CD4-positive, alpha-beta T cell treated with Interleukin-21 for 1 hour (primary cell): ENCODE results near the gene RCN2.
"Not testable (repeated sequence)": the region's sequence is repeated elsewhere in the genome, so short reads cannot be mapped to it uniquely, and the experiment has no call there.

ENCODE experiments used
- DNase-seq: peaks from one replicate; pipeline ENCODE4 v3.0.0-alpha.2; 2020

The RCN2 gene

DNA sequence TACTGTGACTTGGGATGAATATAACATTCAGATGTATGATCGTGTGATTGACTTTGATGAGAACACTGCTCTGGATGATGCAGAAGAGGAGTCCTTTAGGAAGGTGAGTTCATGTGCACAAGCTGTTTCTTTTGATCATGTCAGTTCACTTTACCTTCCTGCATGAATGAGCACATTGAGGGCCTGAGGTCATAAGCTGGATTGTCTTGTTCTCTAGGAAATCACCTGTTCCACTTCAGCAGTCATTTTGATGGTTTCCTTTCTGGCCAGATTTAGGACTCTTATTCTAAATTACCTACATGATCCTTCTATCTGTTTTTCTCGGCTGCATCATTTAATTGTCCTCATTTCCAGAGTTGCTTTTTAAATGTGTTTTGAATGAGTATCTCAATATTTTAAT lies 4.1 kb downstream of the RCN2 start:
- DNase-seq: no peak

DNA sequence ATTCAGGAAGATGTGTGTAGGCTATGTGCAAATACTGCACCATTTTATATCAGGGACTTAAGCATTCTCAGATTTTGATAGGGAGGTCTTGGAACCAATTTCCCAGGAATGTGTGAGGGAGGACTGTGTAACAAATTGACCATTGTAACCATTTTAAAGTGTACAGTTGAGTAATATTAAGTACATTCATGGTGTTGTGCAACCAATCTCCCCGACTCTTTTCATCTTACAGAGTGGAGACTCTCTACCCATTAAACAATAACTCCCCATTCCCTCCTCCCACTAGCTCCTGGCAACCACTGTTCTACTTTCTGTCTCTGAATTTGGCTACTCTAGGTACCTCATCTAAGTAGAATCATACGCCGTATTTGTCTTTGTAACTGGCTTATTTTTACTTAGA lies 5.1 kb downstream of the RCN2 start:
- no peak for DNase-seq

DNA sequence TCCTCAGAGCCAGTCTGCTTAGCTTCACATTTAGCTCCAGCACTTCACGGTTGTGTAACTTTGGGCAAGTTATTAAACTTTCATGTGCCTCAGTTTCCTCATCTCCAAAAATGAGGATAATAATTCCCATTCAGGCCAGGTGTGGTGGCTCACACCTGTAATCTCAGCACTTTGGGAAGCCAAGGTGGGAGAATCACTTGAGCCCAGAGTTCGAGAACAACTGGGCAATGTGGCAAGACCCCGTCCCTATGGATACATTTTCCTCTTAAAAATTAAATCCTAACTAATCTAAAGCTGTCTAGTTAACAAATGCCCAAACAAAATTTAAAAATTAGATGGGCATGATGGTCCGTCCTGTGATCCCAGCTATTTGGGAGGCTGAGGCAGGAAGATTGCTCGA lies 7.2 kb downstream of the RCN2 start:
- DNase-seq: no peak

DNA sequence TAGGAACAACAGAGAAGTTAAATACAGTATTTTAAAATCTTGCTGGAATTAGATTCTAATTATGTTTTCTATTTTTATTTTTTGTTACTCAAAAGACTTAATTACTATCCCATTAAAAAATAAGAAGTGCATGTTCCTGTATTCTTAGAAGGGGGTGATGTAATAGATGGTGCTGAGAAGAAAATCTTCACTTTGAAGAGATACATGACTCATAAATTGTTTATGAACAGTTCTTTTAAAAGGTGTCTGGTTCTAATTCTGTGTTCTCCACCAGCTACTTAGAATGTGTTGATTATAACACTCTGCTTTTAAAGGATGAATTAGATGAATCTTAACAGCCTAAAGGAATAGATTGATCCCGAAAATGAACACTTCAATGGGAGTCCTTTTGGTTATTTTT lies 8.2 kb downstream of the RCN2 start:
- no peak for DNase-seq

DNA sequence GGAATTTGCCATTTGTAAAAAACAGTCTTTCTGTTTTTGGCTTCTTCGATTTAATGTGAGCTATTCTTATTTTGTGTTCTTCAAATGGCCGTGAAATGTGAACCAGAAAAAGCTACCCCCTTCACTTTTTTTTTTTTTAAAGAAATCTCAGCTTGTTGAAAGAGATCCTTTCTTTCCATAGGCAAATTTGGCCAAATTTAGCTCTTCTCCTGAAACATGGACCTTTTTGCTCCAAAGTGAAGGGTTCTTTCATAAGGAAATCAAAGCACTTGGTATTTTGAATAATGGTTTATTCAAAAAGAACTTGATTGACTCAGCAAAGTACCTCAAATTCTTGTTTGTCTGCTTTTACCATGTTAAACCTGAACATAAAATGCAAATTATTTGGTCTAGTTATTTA lies 10.1 kb downstream of the RCN2 start:
- no peak for DNase-seq

DNA sequence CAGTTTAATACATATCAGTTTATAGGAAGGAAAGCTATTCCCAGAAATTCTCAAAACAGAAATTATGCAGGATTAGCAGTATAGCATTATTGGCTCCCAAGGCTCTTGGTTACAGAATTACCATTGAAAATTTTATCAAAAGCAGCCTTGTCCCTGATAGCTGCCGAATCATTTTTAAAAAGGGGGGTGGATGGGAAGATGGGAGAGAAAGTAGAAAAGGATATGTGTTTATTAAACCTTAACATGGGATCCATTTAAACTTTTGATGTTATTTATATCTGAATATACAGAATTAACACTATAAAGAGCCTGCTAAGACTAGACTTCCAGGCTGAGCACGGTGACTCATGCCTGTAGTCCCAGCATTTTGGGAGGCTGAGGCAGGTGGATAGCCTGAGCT lies 10.8 kb downstream of the RCN2 start:
- DNase-seq: no peak

DNA sequence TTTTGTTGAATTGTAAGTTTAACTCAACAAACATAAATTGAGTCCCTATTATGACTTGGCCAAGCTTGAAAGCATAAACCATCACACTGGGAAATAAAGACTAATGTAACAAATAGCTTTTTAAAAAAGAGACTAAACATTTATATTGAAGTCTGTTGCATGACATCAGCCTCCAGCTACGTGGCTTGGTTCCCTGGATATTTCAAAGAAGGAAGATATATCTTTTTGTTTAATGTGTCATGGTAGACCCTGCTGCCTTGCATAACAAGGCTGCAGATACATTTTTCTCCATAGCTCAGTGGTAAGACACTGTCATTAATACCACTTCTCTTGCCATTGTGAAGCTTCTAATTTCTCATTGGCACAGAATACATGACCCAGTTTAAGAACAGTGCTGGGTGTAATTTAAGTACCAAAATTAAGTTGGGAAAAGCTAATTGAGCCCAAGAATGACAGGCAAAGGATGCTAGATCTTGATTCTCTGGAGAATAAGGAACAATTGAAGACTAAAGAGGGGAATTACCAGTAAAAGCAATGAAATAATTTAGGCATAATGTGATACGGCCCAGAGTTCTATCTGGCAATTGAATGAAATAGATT lies 14.0 kb downstream of the RCN2 start:
- no peak for DNase-seq

DNA sequence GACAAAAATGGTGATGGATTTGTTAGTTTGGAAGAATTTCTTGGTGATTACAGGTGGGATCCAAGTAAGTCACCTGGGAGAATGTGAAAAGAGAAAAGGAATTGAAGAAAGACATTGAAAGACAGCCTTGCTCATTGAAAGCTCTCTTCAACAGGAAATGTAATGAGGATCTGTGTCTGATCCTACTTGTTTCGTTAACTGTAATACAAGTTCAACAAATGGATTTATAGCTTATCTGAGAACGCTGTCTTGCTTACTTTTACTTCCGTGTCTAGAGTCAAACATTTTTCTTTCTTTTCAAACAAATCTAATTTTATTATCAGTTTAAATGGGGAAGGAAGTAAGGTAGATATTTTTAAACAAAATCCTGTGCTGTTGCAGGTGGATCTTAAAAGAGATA lies 15.9 kb downstream of the RCN2 start:
- no peak for DNase-seq

DNA sequence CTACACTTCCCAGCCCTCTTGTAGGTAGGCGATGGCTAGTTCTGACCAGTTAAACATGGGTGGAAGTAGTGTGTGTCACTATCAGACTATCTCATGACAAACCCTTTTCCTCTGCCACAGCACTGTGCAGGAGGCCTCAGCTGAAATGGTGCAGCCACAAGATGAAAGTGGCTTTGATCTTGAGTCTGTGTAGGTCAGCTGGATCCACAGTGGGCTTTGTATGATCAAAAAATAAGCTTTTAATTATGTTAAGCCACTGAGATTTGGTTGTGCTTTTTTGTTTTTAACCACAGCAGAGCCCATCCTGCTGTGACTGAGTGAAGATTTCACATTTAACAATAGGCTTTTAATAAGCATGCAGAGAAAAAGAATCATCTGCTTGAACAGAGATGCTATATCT lies 19.7 kb downstream of the RCN2 start:
- DNase-seq: no peak

DNA sequence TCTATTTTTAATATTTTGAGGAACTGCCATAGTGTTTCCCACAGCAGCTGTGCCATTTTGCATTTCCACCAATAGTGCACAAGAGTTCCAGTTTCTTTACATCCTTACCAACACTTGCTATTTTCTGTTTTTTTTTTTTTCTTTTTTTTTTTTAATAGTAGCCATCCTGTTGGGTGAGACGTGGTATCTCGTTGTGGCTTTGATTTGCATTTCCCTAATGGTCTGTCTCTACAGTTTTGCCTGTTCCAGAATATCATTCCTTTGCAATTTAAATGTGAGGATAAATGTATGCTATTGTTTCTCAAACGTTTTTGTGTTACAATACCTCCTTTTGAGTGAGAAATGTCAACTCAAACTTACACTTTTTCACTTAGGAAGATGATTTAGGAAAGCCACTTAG lies 22.4 kb downstream of the RCN2 start:
- no peak for DNase-seq

DNA sequence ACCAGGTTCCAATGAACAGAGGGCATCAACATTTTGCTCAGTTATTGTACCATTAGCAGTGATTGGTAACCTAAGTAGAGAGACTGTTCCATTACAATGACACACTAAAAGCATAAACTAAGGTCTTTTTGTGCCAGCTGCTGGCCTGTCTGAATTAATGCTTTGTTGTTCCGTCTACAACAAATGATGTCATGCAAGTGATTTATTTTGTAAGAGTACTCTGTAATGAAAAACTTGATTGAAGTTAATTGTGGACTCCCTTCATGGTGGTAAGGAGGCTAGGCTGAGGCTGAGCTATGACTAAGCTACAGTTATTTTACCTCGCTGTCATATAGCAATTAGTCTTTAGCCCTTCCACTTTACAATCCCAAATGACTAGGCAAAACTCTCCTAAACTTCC lies 23.2 kb downstream of the RCN2 start:
- DNase-seq: no peak

DNA sequence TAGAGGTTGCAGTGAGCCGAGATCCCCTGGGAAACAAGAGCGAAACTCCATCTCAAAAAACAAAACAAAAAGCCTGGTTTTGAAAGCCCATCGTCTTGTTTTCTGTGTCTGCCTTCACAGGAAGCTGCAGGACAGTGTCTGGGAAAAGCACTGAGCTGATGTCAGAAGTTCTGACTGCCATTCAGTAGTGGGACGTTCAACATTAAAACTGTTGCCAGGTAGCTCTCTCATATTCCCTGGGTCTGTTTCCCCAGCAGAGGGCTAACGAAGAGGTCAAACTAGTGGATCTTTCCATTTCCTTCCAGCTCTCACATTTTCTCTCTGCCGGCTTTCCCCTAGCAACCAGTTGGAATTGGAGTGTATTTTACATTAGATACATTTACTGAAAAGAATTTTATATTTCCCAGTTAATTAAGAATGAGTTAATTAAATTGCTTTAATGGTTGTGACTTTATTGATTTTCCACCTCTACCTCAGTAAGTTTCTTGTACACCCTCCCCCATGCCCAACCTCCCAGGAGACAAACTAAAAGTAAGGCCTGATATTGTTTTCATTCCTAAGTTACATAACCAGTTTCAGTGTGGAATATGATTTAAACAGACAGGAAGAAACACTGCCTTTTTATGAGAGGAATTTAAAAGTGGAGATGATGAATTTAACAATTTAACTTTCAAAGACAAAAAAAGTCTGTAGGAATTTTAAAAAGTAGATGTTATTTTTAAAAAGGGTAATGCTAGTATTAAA lies 29.9 kb downstream of the RCN2 start:
- no peak for DNase-seq

DNA sequence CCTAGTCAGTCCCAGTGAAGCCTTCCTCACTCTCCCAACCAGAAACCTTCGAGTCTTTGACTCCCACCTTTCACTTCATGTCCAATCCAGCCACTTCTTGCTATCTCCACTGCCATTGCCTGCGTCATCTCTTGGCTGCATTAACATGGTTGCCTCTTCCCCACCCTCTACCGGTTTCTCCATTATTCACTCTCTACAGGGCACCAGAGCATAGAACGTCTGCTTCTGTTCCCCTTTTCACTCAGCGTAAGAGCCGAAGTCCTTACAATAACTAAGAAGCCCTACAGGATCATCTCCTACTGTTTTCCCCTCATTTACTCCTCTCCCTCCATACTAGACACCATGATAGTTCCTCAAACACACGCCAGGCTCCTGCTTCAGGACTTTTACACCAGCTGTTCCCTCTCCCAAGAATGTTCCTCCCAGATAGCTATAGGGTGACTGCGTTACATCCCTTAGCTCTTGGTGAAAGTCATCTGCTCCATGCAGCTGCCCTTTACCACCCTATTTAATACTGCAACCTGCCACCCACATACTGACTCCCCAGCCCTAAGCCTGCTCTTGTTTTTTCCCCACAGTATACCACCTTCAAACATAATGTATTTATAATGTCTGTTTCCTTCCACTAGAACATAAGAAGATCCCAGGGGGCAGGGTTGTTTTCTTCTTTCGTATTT lies 30.9 kb downstream of the RCN2 start:
- no peak for DNase-seq

DNA sequence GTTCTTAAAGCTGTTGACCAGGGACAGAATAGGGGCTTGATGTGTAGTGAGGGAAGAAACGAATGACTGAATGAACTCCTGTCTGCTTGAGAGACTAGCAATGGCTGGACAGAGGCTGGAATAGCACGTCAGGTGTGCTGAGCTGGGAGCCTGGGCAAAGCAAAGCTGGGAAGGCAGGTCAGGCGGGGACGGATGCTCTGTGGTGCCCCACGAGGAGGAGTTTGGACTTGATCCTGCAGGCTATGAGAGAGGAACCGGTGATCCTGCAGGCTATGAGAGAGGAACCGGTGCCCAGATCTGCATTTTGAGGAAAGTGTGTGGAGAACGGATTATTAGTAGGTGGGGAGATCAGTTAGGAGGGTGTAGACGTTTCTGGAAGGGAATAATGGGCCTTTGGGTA lies 32.0 kb downstream of the RCN2 start:
- DNase-seq: no peak

DNA sequence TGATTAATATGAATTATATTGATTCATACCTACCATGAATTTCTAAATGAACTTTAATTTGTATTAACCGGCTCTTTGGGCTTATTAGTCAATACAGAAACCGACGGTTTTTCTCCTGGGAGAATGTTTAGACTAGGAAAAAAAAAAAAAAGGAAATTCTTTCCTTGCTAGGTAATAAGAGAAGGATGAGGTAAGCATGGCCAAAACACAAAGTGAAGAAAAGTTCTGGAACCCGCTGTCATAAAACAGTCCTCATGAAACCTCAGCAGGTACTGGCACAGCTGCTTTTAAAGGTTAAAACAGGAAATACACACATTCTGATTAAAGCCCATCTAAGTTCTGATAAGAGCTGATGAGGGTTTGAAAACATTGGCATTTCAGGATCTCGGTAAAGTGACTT lies 32.6 kb downstream of the RCN2 start:
- DNase-seq: no peak

DNA sequence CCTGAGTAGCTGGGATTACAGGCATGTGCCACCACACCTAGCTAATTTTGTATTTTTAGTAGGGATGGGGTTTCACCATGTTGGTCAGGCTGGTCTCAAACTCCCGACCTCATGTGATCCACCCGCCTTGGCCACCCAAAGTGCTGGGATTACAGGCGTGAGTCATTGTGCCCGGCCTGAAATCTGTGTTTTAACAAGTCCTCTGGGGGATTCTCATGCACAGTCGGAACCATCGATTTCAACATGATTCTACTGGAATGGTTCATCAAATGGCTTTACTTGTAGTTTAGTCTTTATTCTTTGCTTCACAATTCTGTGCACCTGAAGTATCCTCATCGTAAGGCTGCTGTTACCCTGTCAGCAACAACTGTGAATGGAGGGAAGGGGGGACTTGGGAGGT lies 34.5 kb downstream of the RCN2 start:
- not testable (repeated sequence) for DNase-seq

DNA sequence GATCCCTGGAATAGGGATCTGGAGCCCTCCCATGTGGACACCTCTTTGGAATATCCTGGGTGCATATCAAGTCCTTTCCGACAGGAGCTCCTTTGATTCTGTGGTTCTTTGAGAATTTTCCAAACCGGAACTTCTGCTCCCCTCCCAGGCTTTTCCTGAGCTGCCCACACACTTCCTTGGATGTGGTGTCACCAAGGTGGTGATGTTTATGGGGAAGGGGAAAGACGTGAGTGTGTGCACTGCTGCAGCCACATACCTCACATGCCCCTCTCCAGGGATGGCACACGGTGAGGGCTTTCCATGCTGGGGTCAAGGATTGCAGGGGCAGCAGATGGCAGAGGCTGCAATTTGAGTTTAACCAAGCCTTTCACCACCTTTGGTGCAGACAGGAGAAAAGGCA lies 35.5 kb downstream of the RCN2 start:
- DNase-seq: no peak

DNA sequence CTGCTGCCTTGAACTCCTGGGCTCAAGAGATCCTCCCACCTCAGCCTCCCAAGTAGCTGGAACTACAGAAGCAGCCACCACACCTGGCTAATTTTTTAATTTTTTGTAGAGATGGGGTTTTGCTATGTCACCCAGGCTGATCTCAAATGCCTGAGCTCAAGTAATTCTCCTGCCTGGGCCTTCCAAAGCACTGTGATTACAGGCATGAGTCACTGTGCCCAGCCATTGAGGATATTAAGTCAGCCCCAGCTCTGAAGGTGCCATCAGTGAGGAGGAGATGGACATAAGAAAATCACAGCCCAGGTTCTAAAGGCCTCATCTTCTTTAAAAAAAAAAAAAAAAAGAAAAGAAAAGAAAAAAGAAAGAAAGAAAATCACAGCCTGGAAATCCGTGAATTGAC lies 36.8 kb downstream of the RCN2 start:
- DNase-seq: no peak

DNA sequence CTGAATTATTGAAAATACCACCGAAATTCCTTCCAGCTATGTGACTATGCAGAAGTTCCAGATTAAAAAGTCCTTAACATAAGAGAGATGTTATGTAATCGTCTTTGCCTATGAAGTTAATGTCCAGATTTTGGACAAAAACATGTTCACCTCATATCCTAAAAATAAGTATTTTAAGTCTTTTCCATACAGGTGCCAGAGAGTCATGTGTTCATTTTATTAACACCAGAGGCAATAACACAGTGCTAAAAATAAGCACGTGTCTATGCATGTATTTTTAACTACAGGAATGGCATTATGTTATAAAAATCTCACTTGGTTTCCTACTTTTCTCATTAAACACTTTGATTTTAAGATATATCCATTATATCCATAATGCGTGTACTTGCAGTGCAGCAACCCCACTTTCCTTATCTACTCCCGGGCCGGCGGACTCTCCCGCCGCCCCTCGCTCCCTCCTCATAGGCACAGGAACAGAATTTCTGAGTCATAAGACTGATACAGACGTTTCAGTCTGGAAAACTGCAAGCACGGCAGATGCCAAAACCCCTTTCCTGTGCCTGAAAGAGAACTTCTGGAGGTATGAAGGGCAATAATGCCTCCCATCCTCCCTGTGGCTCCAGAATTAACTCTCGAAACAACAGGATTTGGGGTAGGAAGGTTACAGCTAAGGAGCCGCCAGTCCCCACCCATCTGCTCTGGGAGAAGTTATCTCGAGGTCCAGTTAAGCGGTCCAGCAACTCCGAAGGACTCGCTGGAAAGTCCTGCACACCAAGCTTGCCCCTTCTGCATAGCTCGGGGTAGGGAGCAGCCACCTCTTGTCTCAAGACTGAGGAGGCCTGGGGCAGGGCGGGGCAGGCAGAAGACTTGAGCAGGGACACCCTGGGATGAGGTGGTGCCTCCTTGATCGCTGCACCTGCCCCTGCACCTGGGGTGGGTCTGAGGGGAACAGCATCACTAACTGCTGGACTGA lies 41.1 kb downstream of the RCN2 start:
- DNase-seq: no peak

DNA sequence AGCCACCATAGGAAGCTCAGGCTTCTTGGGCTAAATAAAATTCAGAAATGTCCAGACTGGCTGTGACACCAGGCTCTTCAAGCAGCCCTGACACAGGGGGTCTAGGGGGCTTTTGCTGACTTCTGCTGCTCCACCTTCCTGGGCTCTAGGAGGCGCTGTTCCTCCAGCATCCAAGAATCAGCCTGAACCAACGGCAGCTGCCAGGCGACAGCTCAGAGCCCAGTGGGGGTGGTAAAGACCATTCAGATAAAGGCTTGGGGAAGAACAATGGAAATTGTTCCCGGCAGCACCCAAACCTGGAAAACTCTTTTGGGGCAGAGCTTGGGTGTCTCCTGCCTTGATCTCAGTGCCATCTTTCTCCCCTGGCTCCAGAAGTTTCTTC lies 41.8 kb downstream of the RCN2 start:
- DNase-seq: peak; percentile 73

DNA sequence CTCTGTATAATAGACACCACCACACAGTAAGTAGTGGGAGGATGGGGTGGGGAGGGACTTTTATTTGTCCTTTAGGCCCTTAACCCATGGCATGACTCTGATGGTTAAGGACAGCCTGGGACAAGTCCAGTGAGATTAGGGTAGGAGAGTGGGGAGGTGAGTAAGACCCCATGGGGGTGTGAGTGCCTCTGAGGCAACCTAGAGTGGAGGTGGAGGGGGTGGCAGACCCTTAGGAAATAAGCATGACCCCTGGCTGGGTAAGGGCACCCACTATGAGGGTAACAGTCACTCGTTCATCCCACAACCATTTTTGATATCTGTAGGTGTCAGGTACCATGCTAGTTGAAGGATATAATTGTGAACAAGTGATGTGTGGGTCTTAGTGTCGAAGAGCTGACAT lies 42.4 kb downstream of the RCN2 start:
- no peak for DNase-seq

DNA sequence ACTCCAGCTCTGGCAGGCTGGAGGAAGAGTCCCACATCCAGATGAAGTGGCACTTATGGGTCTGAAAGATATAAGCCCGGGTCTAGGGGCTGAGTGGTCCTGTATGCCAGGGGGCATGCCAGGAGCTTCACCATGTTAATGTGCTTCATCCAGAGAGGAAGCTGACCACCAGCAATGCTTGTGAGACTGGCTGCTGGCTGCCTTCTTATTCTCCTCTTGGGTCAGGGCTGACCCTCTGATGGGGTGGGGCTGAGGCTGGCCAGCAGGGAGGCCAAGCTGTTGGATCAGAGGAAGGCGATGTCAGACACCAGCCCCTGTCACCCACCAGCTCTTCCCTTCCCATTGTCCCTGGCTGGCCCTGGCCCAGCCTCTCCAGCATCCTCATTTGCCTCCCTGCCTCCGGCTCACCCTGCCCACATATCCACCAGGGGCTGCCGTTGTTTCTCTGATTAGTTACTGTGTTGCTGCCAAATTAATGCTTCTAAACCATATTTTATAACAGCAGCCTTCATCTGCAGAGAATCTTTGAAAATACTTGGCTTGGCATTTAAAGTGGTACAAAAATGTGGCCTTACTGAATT lies 43.0 kb downstream of the RCN2 start:
- DNase-seq: no peak

DNA sequence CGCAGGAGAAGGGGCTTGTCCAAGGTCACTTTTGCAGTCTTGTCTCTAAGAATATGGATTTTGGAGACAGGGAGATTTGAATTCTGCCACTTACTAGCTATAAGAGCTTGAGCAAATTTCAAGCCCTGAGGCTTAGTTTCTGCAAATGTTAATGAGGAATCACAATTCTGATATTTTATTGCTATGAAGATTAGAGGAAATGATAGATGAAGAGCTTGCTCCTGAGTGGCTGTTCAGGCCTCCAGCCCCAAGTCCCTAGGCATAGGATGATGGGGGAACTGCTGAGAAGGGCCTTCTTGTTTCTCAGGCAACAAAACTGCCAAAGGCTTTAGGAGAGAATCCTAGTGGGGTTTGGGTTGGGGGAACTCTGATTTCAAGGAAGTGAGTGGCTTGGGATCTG lies 44.6 kb downstream of the RCN2 start:
- DNase-seq: no peak
